Keratinocyte (primary cell): ENCODE data around the gene PPP1R12A. TPM values are rescaled to one million over a fixed set of nuclear protein-coding genes. Genes with fewer than 3 reads are reported as not detected.

Experiments used
- DNase-seq: peaks from one replicate; pipeline ENCODE4 v3.0.0-alpha.2; 2011; ENCODE audit warnings: low read depth, missing footprints, low spot score
- FAIRE-seq: peaks from 2 replicates; lab custom pipeline; 2011; peaks lifted over from hg19 to GRCh38; lab: Jason Lieb, UNC
- H2AFZ ChIP-seq: 2 replicates; pipeline ENCODE4 v1.6.0; 2012; ENCODE audit warnings: low read length, control low read depth, inconsistent platforms; ENCODE audit not compliant: control insufficient read depth
- H3K27ac ChIP-seq: 2 replicates; pipeline ENCODE4 v1.5.1; 2011; ENCODE audit warnings: low read length; ENCODE audit not compliant: control insufficient read depth, insufficient read depth
- H3K27me3 ChIP-seq: 3 replicates; pipeline ENCODE4 v1.6.0; 2011; ENCODE audit warnings: low read length; ENCODE audit not compliant: control insufficient read depth, insufficient read depth; ENCODE audit errors: extremely low read depth
- H3K36me3 ChIP-seq, 2 experiments: 2 replicates in 1 of 2; 3 replicates in 1 of 2; pipeline ENCODE4 v1.5.1; 2011; ENCODE audit warnings: low read length in 2 of 2, mild to moderate bottlenecking in 1 of 2; ENCODE audit not compliant: control insufficient read depth in 2 of 2, insufficient read depth in 2 of 2; ENCODE audit errors: extremely low read depth in 1 of 2
- H3K4me1 ChIP-seq: 3 replicates; pipeline ENCODE4 v1.5.1; 2011; ENCODE audit warnings: low read length; ENCODE audit not compliant: control insufficient read depth, insufficient read depth; ENCODE audit errors: extremely low read depth
- H3K4me2 ChIP-seq: 3 replicates; pipeline ENCODE4 v1.6.0; 2011; ENCODE audit warnings: low read depth, low read length; ENCODE audit not compliant: control insufficient read depth, insufficient read depth; ENCODE audit errors: extremely low read depth
- H3K4me3 ChIP-seq, 3 experiments: fragments of 200-600 bp in 1 of 3; sonication (generic) in 1 of 3; 2 replicates in 2 of 3; 3 replicates in 1 of 3; pipeline ENCODE4 v1.5.1; 2011 to 2016; ENCODE audit warnings: low read length in 3 of 3, mild to moderate bottlenecking in 3 of 3, control low read depth in 2 of 3, inconsistent platforms in 1 of 3, low read depth in 1 of 3, mixed read lengths in 1 of 3, mixed run types in 1 of 3, moderate library complexity in 1 of 3; ENCODE audit not compliant: control insufficient read depth in 2 of 3, insufficient read depth in 2 of 3; ENCODE audit errors: extremely low read depth in 1 of 3
- H3K79me2 ChIP-seq: 2 replicates; pipeline ENCODE4 v1.6.0; 2012; ENCODE audit warnings: low read length; ENCODE audit not compliant: control insufficient read depth, insufficient read depth
- H3K9ac ChIP-seq: 3 replicates; pipeline ENCODE4 v1.6.0; 2011; ENCODE audit warnings: low read length; ENCODE audit not compliant: control insufficient read depth, insufficient read depth; ENCODE audit errors: extremely low read depth
- H3K9me1 ChIP-seq: 3 replicates; pipeline ENCODE4 v1.6.0; 2011; ENCODE audit warnings: low read length; ENCODE audit not compliant: control insufficient read depth, insufficient read depth; ENCODE audit errors: extremely low read depth
- H3K9me3 ChIP-seq: 2 replicates; pipeline ENCODE4 v1.5.1; 2012; ENCODE audit warnings: low read depth, low read length; ENCODE audit not compliant: control insufficient read depth
- H4K20me1 ChIP-seq: 3 replicates; pipeline ENCODE4 v1.6.0; 2011; ENCODE audit warnings: low read length; ENCODE audit not compliant: control insufficient read depth, insufficient read depth; ENCODE audit errors: extremely low read depth
- EZH2 ChIP-seq: IDR thresholded peaks from one replicate; pipeline ENCODE4 v1.6.1; 2012; ENCODE audit warnings: inconsistent platforms, mild to moderate bottlenecking, low read length, moderate library complexity
- dilution Hi-C: fragments of 300-500 bp; cut with MboI; formaldehyde crosslinking; loops from one replicate; pipeline ENCODE4 v1.7.0; 2020; ENCODE audit warnings: low sequenced_read_pairs; ENCODE audit not compliant: extremely low pct_ligation_motif_present
- polyA plus RNA-seq, 5 experiments: library from polyadenylated mRNA; depleted of rRNA in 3 of 5; stranded (reverse) in 3 of 5; stranded (forward) in 1 of 5; unstranded in 1 of 5; fragments of >200 nt; gene quantifications; 1 replicate in 1 of 5; 2 replicates in 3 of 5; 3 replicates in 1 of 5; pipeline versions ENCODE4 v1.2.1 to v1.2.3, GENCODE V29; 2011 to 2012; ENCODE audit warnings: missing spikeins in 2 of 5, low read depth in 1 of 5, low replicate concordance in 1 of 5
- TF ChIP-seq, protein P1 (sequence below), 3 experiments: IDR thresholded peaks in 1 of 3; conservative IDR thresholded peaks in 1 of 3; optimal IDR thresholded peaks in 1 of 3; 2 replicates in 2 of 3; 3 replicates in 1 of 3; pipeline versions ENCODE3 to v1.5.1; 2011; ENCODE audit warnings: low read length in 3 of 3, mild to moderate bottlenecking in 3 of 3, moderate library complexity in 2 of 3, control low read depth in 1 of 3, inconsistent platforms in 1 of 3; ENCODE audit not compliant: insufficient read depth in 2 of 3; ENCODE audit errors: extremely low read depth in 1 of 3

Gene PPP1R12A
- polyA plus RNA-seq, 1 donor (not counting 4 experiments of a cell fraction or from before 2014, with no cell fraction given) = 45.2 TPM

DNA sequence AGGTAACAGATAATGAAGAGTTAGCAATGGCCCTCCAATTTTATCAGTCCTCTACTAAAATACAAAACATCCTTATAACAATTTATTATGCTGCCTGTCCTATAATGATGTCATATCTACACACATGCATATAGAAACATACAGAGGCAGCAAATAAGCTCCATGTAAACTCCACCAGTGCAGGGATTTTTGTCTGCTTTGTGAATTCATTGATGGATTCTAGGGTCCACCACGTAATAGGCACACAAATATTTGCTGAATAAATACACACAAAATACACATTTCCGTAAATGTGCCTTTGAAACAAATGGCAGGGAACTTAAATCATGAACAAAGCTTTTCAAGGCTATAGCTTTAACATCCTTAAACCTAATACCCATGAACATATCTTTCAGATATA lies 34.7 kb downstream of the PPP1R12A start:
- H3K27me3 ChIP-seq = no peaks in the 10 kb centered on the region
- no peaks in the 10 kb centered on the region for H3K9me3 ChIP-seq
- TF ChIP-seq, protein P1, sequence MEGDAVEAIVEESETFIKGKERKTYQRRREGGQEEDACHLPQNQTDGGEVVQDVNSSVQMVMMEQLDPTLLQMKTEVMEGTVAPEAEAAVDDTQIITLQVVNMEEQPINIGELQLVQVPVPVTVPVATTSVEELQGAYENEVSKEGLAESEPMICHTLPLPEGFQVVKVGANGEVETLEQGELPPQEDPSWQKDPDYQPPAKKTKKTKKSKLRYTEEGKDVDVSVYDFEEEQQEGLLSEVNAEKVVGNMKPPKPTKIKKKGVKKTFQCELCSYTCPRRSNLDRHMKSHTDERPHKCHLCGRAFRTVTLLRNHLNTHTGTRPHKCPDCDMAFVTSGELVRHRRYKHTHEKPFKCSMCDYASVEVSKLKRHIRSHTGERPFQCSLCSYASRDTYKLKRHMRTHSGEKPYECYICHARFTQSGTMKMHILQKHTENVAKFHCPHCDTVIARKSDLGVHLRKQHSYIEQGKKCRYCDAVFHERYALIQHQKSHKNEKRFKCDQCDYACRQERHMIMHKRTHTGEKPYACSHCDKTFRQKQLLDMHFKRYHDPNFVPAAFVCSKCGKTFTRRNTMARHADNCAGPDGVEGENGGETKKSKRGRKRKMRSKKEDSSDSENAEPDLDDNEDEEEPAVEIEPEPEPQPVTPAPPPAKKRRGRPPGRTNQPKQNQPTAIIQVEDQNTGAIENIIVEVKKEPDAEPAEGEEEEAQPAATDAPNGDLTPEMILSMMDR (optimal IDR thresholded peaks at IDR 0.05 in 1 of 3, IDR thresholded peaks at IDR 0.05 in 1 of 3, conservative IDR thresholded peaks at IDR 0.05 in 1 of 3; ENCODE audit: extremely low read depth in 1 of 3, insufficient read depth in 2 of 3, low read length in 3 of 3) = no peak
- TF ChIP-seq EZH2 = no peak
- H3K4me3 ChIP-seq = no peak overlapping the region
- no peaks in the 10 kb centered on the region for H4K20me1 ChIP-seq
- H3K27ac ChIP-seq = no peak overlapping the region
- peaks cover 19% of the 10 kb centered on the region for H3K4me1 ChIP-seq
- H3K9ac ChIP-seq = no peak overlapping the region
- H2AFZ ChIP-seq = no peak overlapping the region
- no peaks in the 10 kb centered on the region for H3K9me1 ChIP-seq
- no peak for DNase-seq
- no peak overlapping the region for H3K4me2 ChIP-seq
- no peak for FAIRE-seq
- H3K79me2 ChIP-seq = peaks cover 83% of the 10 kb centered on the region
- no peaks in the 10 kb centered on the region for H3K36me3 ChIP-seq
- dilution Hi-C loops = no loop called here

DNA sequence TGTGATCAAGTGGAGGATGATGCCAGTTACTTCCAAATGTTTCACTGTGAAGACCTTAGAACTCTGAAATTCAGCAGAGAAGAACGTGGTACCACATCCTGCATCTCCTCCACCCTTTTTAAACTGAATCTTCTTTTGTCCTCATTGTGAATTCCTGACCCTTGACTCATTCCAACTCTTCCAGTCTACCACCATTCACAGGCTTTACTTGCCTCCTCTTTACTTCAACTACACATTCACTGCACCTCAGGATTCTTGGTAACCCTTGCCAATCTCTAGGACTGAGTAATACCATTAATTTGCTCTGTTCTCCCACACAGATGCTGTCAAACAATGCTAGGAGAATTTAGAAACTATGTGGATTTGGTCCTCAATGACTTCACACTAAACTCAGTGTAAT lies 37.3 kb downstream of the PPP1R12A start:
- TF ChIP-seq EZH2 = no peak
- TF ChIP-seq, protein P1 (optimal IDR thresholded peaks at IDR 0.05 in 1 of 3, IDR thresholded peaks at IDR 0.05 in 1 of 3, conservative IDR thresholded peaks at IDR 0.05 in 1 of 3; ENCODE audit: extremely low read depth in 1 of 3, insufficient read depth in 2 of 3, low read length in 3 of 3) = no peak

More for the DNA sequence above, 37.3 kb downstream of the PPP1R12A start:
- Histone ChIP-seq H3K4me3 (no peak overlapping the region), H3K9ac (no peak overlapping the region), H4K20me1 (no peaks in the 10 kb centered on the region), H3K27me3 (no peaks in the 10 kb centered on the region), H3K79me2 (peaks cover 83% of the 10 kb centered on the region), H3K4me1 (peaks cover 19% of the 10 kb centered on the region), H3K9me3 (no peaks in the 10 kb centered on the region), H2AFZ (no peak overlapping the region), H3K27ac (no peak overlapping the region), H3K36me3 (no peaks in the 10 kb centered on the region), H3K9me1 (no peaks in the 10 kb centered on the region), H3K4me2 (no peak overlapping the region)
- FAIRE-seq (peak; percentile 94), DNase-seq (peak; percentile 78)
- dilution Hi-C loops = no loop called here
